CD4-positive, alpha-beta T cell treated with Interleukin-2 at 100 ng/mL for 4 hours (primary cell): ENCODE results near the gene CCDC175.

ENCODE experiments used
- DNase-seq: peaks from one replicate; pipeline ENCODE4 v3.0.0-alpha.2; 2020; ENCODE audit warnings: low spot score

CCDC175 gene

GRCh38 chr14:59576332-59577294, at the start of gene CCDC175:
Gene CCDC175 (minus strand): TSS chr14:59576812. CDS start chr14:59576775, 37 bp downstream.
- DNase-seq, result peak; percentile 77

GRCh38 chr14:59622631-59623030, 46.0 kb upstream of the CCDC175 start:
- DNase-seq, result no peak

GRCh38 chr14:59619061-59619460, 42.4 kb upstream of the CCDC175 start:
- DNase-seq, result no peak

GRCh38 chr14:59601056-59601455, 24.4 kb upstream of the CCDC175 start:
- DNase-seq, result no peak

- no peak for DNase-seq
These were observed 23.8 kb upstream of the CCDC175 start for GRCh38 chr14:59600211-59600945.

- DNase-seq, result no peak
These were observed 18.5 kb upstream of the CCDC175 start for GRCh38 chr14:59595071-59595470.

GRCh38 chr14:59591641-59592370, 15.2 kb upstream of the CCDC175 start:
- no peak for DNase-seq

GRCh38 chr14:59588101-59588500, 11.5 kb upstream of the CCDC175 start:
- no peak for DNase-seq

GRCh38 chr14:59585891-59586554, 9.4 kb upstream of the CCDC175 start:
- no peak for DNase-seq

GRCh38 chr14:59583755-59584154, 7.1 kb upstream of the CCDC175 start:
- no peak for DNase-seq

GRCh38 chr14:59582845-59583509, 6.4 kb upstream of the CCDC175 start:
- DNase-seq, result no peak

GRCh38 chr14:59582161-59582560, 5.5 kb upstream of the CCDC175 start:
- no peak for DNase-seq

GRCh38 chr14:59580911-59581310, 4.3 kb upstream of the CCDC175 start:
- DNase-seq, result no peak

- no peak for DNase-seq
These were observed 6.5 kb downstream of the CCDC175 start for GRCh38 chr14:59570122-59570521.

- DNase-seq, result no peak
These were observed 9.9 kb downstream of the CCDC175 start for GRCh38 chr14:59566725-59567124.

- no peak for DNase-seq
These were observed 10.3 kb downstream of the CCDC175 start for GRCh38 chr14:59566296-59566695.

GRCh38 chr14:59565087-59565486, 11.5 kb downstream of the CCDC175 start:
- DNase-seq, result no peak

- no peak for DNase-seq
These were observed 12.2 kb downstream of the CCDC175 start for GRCh38 chr14:59564366-59564765.

- DNase-seq, result no peak
These were observed 29.3 kb downstream of the CCDC175 start for GRCh38 chr14:59547310-59547709.

- DNase-seq, result no peak
These were observed 32.7 kb downstream of the CCDC175 start for GRCh38 chr14:59543873-59544272.

GRCh38 chr14:59541731-59542130, 34.9 kb downstream of the CCDC175 start:
- no peak for DNase-seq
